ENCODE measurements around the gene BTBD2. TPM values are rescaled to one million over a fixed set of nuclear protein-coding genes. Genes with fewer than 3 reads are reported as not detected.

BTBD2 gene
- total and polyA plus RNA-seq, 2 of the 13 experiments (the other 11 are each of a cell fraction or from before 2014, with no cell fraction given), result 28.1 to 45.3 TPM

- TF ChIP-seq HNF1A (IDR thresholded peaks at IDR 0.05; ENCODE audit: low read depth) (no peak; the same call in 1 of the 2 replicates), HNF1A (CRISPR knock-in tag; IDR thresholded peaks at IDR 0.05; ENCODE audit: borderline replicate concordance) (peak; percentile 65; the same call in 1 of the 2 replicates), KLF9 (CRISPR knock-in tag; IDR thresholded peaks at IDR 0.05; ENCODE audit: low read depth) (0 out of 2 replicates have a peak, but pooled peaks have one; percentile 54), NCOA5 (CRISPR knock-in tag; IDR thresholded peaks at IDR 0.05) (no peak), ZNF879 (CRISPR knock-in tag; IDR thresholded peaks at IDR 0.05) (0 out of 2 replicates have a peak, but pooled peaks have one; percentile 40), DNMT1 (CRISPR knock-in tag; IDR thresholded peaks at IDR 0.05) (no peak), YY1 (IDR thresholded peaks at IDR 0.05; ENCODE audit: insufficient read depth, insufficient replicate concordance, low read depth, low read length) (peak; percentile 30), ZNF337 (CRISPR knock-in tag; IDR thresholded peaks at IDR 0.05; ENCODE audit: borderline replicate concordance, low read depth) (no peak), ZFP82 (CRISPR knock-in tag; IDR thresholded peaks at IDR 0.05; ENCODE audit: borderline replicate concordance) (no peak), ZNF414 (CRISPR knock-in tag; IDR thresholded peaks at IDR 0.05) (peak; percentile 81; the same call in 1 of the 2 replicates), NFIB (CRISPR knock-in tag; IDR thresholded peaks at IDR 0.05; ENCODE audit: borderline replicate concordance) (no peak), ZNF543 (CRISPR knock-in tag; IDR thresholded peaks at IDR 0.05) (peak; percentile 61; the same call in 1 of the 2 replicates), ZSCAN12 (CRISPR knock-in tag; IDR thresholded peaks at IDR 0.05) (no peak), ZNF768 (CRISPR knock-in tag; IDR thresholded peaks at IDR 0.05) (peak; percentile 75; the same call in 1 of the 2 replicates), MZF1 (CRISPR knock-in tag; IDR thresholded peaks at IDR 0.05; ENCODE audit: borderline replicate concordance) (no peak), ATM (IDR thresholded peaks at IDR 0.05; ENCODE audit: borderline replicate concordance) (no peak), SRF (IDR thresholded peaks at IDR 0.05; ENCODE audit: low read depth, low read length) (no peak), ZNF75D (CRISPR knock-in tag; IDR thresholded peaks at IDR 0.05; ENCODE audit: borderline replicate concordance) (no peak), ZKSCAN5 (CRISPR knock-in tag; IDR thresholded peaks at IDR 0.05) (no peak), KDM5A (IDR thresholded peaks at IDR 0.05; ENCODE audit: borderline replicate concordance, low read length) (no peak), ZNF572 (CRISPR knock-in tag; IDR thresholded peaks at IDR 0.05) (no peak), ZNF232 (CRISPR knock-in tag; IDR thresholded peaks at IDR 0.05; ENCODE audit: borderline replicate concordance) (no peak), GPBP1L1 (CRISPR knock-in tag; IDR thresholded peaks at IDR 0.05) (no peak), ZKSCAN8 (CRISPR knock-in tag; IDR thresholded peaks at IDR 0.05; ENCODE audit: borderline replicate concordance) (no peak), ZNF331 (CRISPR knock-in tag; IDR thresholded peaks at IDR 0.05) (no peak)
Measured at GRCh38 chr19:2059422-2060201, 44.1 kb upstream of the BTBD2 start (continued).

Measured in HepG2 (cell line).